IMR-90 (cell line): ENCODE data around the gene TRIML2. TPM values are rescaled to one million over a fixed set of nuclear protein-coding genes. Genes with fewer than 3 reads are reported as not detected.

Experiments
- ATAC-seq: fragments of 200-7000 bp; cut with Tn5 transposase; 2 replicates; pipeline ENCODE4 v1.9.1; 2020; ENCODE audit warnings: low read depth, mild to moderate bottlenecking, moderate library complexity
- BruUV-seq: library from RNA; stranded (reverse); fragments of 400-500 nt; replicated peaks from 2 replicates; lab custom pipeline; 2021; lab: Mats Ljungman, UMichigan
- CTCF ChIA-PET: fragments of 300-600 bp; formaldehyde crosslinking; extraction: SDS; loops from one replicate; lab custom pipeline; 2021; ENCODE audit warnings: antibody characterized with exemption; lab: Yijun Ruan, JAX
- POLR2A ChIA-PET: fragments of 300-600 bp; sonication (Branson Sonifier 250); formaldehyde crosslinking; loops from one replicate; lab custom pipeline; 2022; ENCODE audit warnings: antibody characterized with exemption; ENCODE audit not compliant: unreplicated experiment; lab: Charles Lee
- DNase-seq: peaks from one replicate; pipeline ENCODE4 v3.0.0; 2013
- H2AFZ ChIP-seq: replicated peaks from 2 replicates; pipeline ENCODE3; 2013; ENCODE audit warnings: low read length, mild to moderate bottlenecking; ENCODE audit not compliant: poor library complexity
- H2AK5ac ChIP-seq: 2 replicates; pipeline ENCODE4 v1.6.1; 2013; ENCODE audit warnings: low read depth, low read length, inconsistent platforms
- H2AK9ac ChIP-seq: replicated peaks from 2 replicates; pipeline ENCODE3; 2013; ENCODE audit warnings: mild to moderate bottlenecking, low read depth, low read length, moderate library complexity; ENCODE audit not compliant: poor library complexity
- H2BK120ac ChIP-seq: 2 replicates; pipeline ENCODE4 v1.6.1; 2013; ENCODE audit warnings: low read depth, low read length, inconsistent platforms
- H2BK15ac ChIP-seq: 3 replicates; pipeline ENCODE4 v1.6.1; 2013; ENCODE audit warnings: low read depth, low read length, inconsistent platforms
- H2BK20ac ChIP-seq: 2 replicates; pipeline ENCODE4 v1.6.1; 2013; ENCODE audit warnings: low read depth, mild to moderate bottlenecking, inconsistent platforms, low read length, moderate library complexity
- H2BK5ac ChIP-seq: 2 replicates; pipeline ENCODE4 v1.6.1; 2013; ENCODE audit warnings: mild to moderate bottlenecking, low read depth, low read length, inconsistent platforms; ENCODE audit not compliant: poor library complexity, severe bottlenecking
- H3K14ac ChIP-seq: replicated peaks from 2 replicates; pipeline ENCODE4 v1.6.1; 2013; ENCODE audit warnings: low read depth, low read length, inconsistent platforms
- H3K18ac ChIP-seq: 2 replicates; pipeline ENCODE4 v1.6.1; 2013; ENCODE audit warnings: low read depth, low read length, control low read depth
- H3K23ac ChIP-seq: 2 replicates; pipeline ENCODE4 v1.6.1; 2013; ENCODE audit warnings: low read depth, low read length, inconsistent platforms
- H3K27ac ChIP-seq: 2 replicates; pipeline ENCODE4 v1.5.1; 2013; ENCODE audit warnings: mild to moderate bottlenecking, control low read depth, low read length; ENCODE audit not compliant: insufficient read depth
- H3K27me3 ChIP-seq: 2 replicates; pipeline ENCODE4 v1.6.1; 2013; ENCODE audit warnings: low read length; ENCODE audit not compliant: control insufficient read depth, insufficient read depth
- H3K36me3 ChIP-seq: 2 replicates; pipeline ENCODE4 v1.6.1; 2013; ENCODE audit warnings: low read length, mixed read lengths; ENCODE audit not compliant: control insufficient read depth, insufficient read depth
- H3K4ac ChIP-seq: 2 replicates; pipeline ENCODE4 v1.6.1; 2013; ENCODE audit warnings: low read depth, low read length, inconsistent platforms
- H3K4me1 ChIP-seq: 2 replicates; pipeline ENCODE4 v1.6.1; 2013; ENCODE audit warnings: low read length, mixed read lengths; ENCODE audit not compliant: control insufficient read depth, insufficient read depth
- H3K4me2 ChIP-seq: 2 replicates; pipeline ENCODE4 v1.6.1; 2013; ENCODE audit warnings: low read depth, mild to moderate bottlenecking, control low read depth, low read length, moderate library complexity
- H3K4me3 ChIP-seq: 2 replicates; pipeline ENCODE4 v1.5.1; 2013; ENCODE audit warnings: low read depth, mild to moderate bottlenecking, control low read depth, low read length, moderate library complexity; ENCODE audit not compliant: insufficient read depth
- H3K56ac ChIP-seq: 2 replicates; pipeline ENCODE4 v1.6.1; 2013; ENCODE audit warnings: low read length, inconsistent platforms; ENCODE audit not compliant: insufficient read depth; ENCODE audit errors: extremely low read depth
- H3K79me1 ChIP-seq, 2 experiments: 2 replicates each; pipeline ENCODE4 v1.6.1; 2013; ENCODE audit warnings: low read length in 2 of 2, inconsistent platforms in 1 of 2, low read depth in 1 of 2
- H3K9ac ChIP-seq: 2 replicates; pipeline ENCODE4 v1.6.1; 2013; ENCODE audit warnings: low read depth, low read length, control low read depth
- H3K9me1 ChIP-seq: 2 replicates; pipeline ENCODE4 v1.6.1; 2013; ENCODE audit warnings: low read length, inconsistent platforms; ENCODE audit not compliant: insufficient read depth
- H3K9me3 ChIP-seq: 2 replicates; pipeline ENCODE4 v1.6.1; 2013; ENCODE audit warnings: low read length; ENCODE audit not compliant: control insufficient read depth, insufficient read depth
- H4K20me1 ChIP-seq: 2 replicates; pipeline ENCODE4 v1.6.1; 2013; ENCODE audit warnings: low read length, inconsistent platforms; ENCODE audit not compliant: insufficient read depth
- H4K5ac ChIP-seq: 2 replicates; pipeline ENCODE4 v1.6.1; 2013; ENCODE audit warnings: mild to moderate bottlenecking, low read depth, low read length, control low read depth
- H4K8ac ChIP-seq, 2 experiments: 2 replicates each; pipeline ENCODE4 v1.6.1; 2013; ENCODE audit warnings: low read depth in 2 of 2, low read length in 2 of 2, control low read depth in 1 of 2, inconsistent platforms in 1 of 2
- H4K91ac ChIP-seq: 2 replicates; pipeline ENCODE4 v1.6.1; 2013; ENCODE audit warnings: low read depth, low read length, inconsistent platforms; ENCODE audit not compliant: insufficient read depth
- BHLHE40 ChIP-seq: fragments of 150-350 bp; IDR thresholded peaks from 2 replicates; pipeline ENCODE4 v1.6.1; 2016; ENCODE audit warnings: mild to moderate bottlenecking, low read depth, low read length
- CEBPB ChIP-seq: IDR thresholded peaks from 2 replicates; pipeline ENCODE4 v1.6.1; 2012; ENCODE audit warnings: low read depth, low read length, improper control_type of control experiment
- FOS ChIP-seq: fragments of 150-350 bp; IDR thresholded peaks from 2 replicates; pipeline ENCODE4 v1.6.1; 2016; ENCODE audit warnings: low read depth, low read length
- MAZ ChIP-seq: IDR thresholded peaks from 2 replicates; pipeline ENCODE4 v1.6.1; 2012; ENCODE audit warnings: low read depth, mild to moderate bottlenecking, low read length, improper control_type of control experiment, moderate library complexity, borderline replicate concordance
- MXI1 ChIP-seq: IDR thresholded peaks from 2 replicates; pipeline ENCODE4 v1.6.1; 2012; ENCODE audit warnings: low read depth, mild to moderate bottlenecking, low read length, moderate library complexity, borderline replicate concordance
- RAD21 ChIP-seq: IDR thresholded peaks from 2 replicates; pipeline ENCODE4 v1.6.1; 2012; ENCODE audit warnings: low read length, improper control_type of control experiment
- RCOR1 ChIP-seq: IDR thresholded peaks from 2 replicates; pipeline ENCODE4 v1.6.1; 2012; ENCODE audit warnings: mild to moderate bottlenecking, low read length, improper control_type of control experiment; ENCODE audit not compliant: insufficient replicate concordance
- SMC3 ChIP-seq: fragments of 150-350 bp; IDR thresholded peaks from 2 replicates; pipeline ENCODE4 v1.6.1; 2016; ENCODE audit warnings: low read depth, mild to moderate bottlenecking, antibody characterized with exemption, low read length, moderate library complexity
- WGBS, 2 experiments: methylation state at CpG; one replicate each; pipeline versions ENCODE4 v1.1.5 to v1.1.7; 2013; ENCODE audit warnings: missing lambda C conversion rate in 2 of 2; ENCODE audit not compliant: insufficient read length in 1 of 2; ENCODE audit errors: extremely low coverage in 2 of 2; 5-methylcytosine and 5-hydroxymethylcytosine counted together
- dilution Hi-C: fragments of 300-500 bp; cut with HindIII; formaldehyde crosslinking; loops from one replicate; pipeline ENCODE4 v1.14.3; 2018; ENCODE audit warnings: low sequenced_read_pairs; ENCODE audit not compliant: unreplicated experiment
- in situ Hi-C: fragments of 300-500 bp; cut with MboI; formaldehyde crosslinking; loops from 3 replicates; pipeline ENCODE4 v1.14.3; 2019; ENCODE audit warnings: low sequenced_read_pairs, inconsistent platforms, mixed read lengths
- intact Hi-C: fragments of 100-400 bp; cut with micrococcal nuclease; formaldehyde crosslinking; loops from 2 replicates; pipeline ENCODE4 v1.10.0; 2022
- polyA plus RNA-seq, 3 experiments: library from polyadenylated mRNA; depleted of rRNA; stranded (reverse); fragments of >200 nt; gene quantifications; 2 replicates each; pipeline ENCODE4 v1.2.3, GENCODE V29; 2012; ENCODE audit warnings: low replicate concordance in 1 of 3
- total RNA-seq: library from RNA; depleted of rRNA; stranded (reverse); fragments of >200 nt; gene quantifications from 2 replicates; pipeline ENCODE4 v1.2.3, GENCODE V29; 2012
- TF ChIP-seq, protein P1 (sequence below): conservative IDR thresholded peaks from 2 replicates; pipeline ENCODE4 v1.5.1; 2012; ENCODE audit warnings: mild to moderate bottlenecking, low read depth, low read length, improper control_type of control experiment
- TF ChIP-seq, protein P2 (sequence below): fragments of 150-350 bp; IDR thresholded peaks from 2 replicates; pipeline ENCODE4 v1.6.1; 2016; ENCODE audit warnings: low read depth, mild to moderate bottlenecking, low read length, moderate library complexity, borderline replicate concordance

Gene TRIML2
- total and polyA plus RNA-seq, 2 of the 4 experiments (the other 2 are of a cell fraction) = 0.18 to 0.21 TPM

DNA sequence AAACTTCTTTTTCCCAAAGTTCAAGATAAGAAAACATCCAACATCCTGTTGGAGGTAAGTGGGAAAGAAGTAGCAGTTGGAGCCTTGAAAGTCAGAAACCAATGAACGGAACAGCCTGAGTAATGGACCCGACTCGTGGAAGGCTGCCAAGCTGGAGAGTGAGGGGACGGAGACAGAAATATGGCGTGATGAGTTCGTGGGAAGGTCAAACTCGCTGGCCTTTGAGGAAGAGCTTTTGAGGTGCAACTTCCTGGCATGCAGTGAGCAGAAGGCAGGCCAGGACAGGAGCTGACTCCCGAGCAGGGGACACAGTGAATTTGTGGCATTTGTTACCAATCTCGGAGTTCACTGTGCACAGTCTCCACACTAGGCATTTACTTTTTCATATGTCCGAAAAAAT, 28.8 kb upstream of the TRIML2 start:
- no peak overlapping the region for H3K4me3 ChIP-seq
- H4K91ac ChIP-seq = no peak overlapping the region
- H2BK5ac ChIP-seq = no peak overlapping the region
- ChIA-PET POLR2A (no interaction called here), CTCF (no interaction called here)
- TF ChIP-seq, protein P1, sequence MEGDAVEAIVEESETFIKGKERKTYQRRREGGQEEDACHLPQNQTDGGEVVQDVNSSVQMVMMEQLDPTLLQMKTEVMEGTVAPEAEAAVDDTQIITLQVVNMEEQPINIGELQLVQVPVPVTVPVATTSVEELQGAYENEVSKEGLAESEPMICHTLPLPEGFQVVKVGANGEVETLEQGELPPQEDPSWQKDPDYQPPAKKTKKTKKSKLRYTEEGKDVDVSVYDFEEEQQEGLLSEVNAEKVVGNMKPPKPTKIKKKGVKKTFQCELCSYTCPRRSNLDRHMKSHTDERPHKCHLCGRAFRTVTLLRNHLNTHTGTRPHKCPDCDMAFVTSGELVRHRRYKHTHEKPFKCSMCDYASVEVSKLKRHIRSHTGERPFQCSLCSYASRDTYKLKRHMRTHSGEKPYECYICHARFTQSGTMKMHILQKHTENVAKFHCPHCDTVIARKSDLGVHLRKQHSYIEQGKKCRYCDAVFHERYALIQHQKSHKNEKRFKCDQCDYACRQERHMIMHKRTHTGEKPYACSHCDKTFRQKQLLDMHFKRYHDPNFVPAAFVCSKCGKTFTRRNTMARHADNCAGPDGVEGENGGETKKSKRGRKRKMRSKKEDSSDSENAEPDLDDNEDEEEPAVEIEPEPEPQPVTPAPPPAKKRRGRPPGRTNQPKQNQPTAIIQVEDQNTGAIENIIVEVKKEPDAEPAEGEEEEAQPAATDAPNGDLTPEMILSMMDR = no peak
- TF ChIP-seq RAD21 (no peak), RCOR1 (no peak), SMC3 (no peak), MAZ (no peak), BHLHE40 (no peak), MXI1 (no peak), FOS (no peak), CEBPB (no peak)
- TF ChIP-seq, protein P2, sequence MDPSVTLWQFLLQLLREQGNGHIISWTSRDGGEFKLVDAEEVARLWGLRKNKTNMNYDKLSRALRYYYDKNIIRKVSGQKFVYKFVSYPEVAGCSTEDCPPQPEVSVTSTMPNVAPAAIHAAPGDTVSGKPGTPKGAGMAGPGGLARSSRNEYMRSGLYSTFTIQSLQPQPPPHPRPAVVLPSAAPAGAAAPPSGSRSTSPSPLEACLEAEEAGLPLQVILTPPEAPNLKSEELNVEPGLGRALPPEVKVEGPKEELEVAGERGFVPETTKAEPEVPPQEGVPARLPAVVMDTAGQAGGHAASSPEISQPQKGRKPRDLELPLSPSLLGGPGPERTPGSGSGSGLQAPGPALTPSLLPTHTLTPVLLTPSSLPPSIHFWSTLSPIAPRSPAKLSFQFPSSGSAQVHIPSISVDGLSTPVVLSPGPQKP = no peak
- intact Hi-C loops (no loop called here), dilution Hi-C loops (no loop called here), in situ Hi-C loops (no loop called here)
- no peaks in the 10 kb centered on the region for H3K79me1 ChIP-seq
- no peak overlapping the region; the same call in 1 of the 2 replicates for H2AK5ac ChIP-seq
- peak overlapping the region; percentile 53 for H2AK9ac ChIP-seq
- no peak overlapping the region for H4K8ac ChIP-seq
- no peaks in the 10 kb centered on the region for H3K36me3 ChIP-seq
- H2BK15ac ChIP-seq = no peak overlapping the region
- H4K20me1 ChIP-seq = no peaks in the 10 kb centered on the region
- H2AFZ ChIP-seq = peak overlapping the region; percentile 86
- no peak overlapping the region for H3K23ac ChIP-seq
- no TSS peak for BruUV-seq
- no peak overlapping the region for H3K9ac ChIP-seq
- H4K5ac ChIP-seq = no peak overlapping the region
- H3K18ac ChIP-seq = no peak overlapping the region
- no peak overlapping the region for H3K4me2 ChIP-seq
- no peak overlapping the region; the same call in 1 of the 2 replicates for H2BK20ac ChIP-seq
- no peaks in the 10 kb centered on the region for H3K9me3 ChIP-seq
- H3K9me1 ChIP-seq = no peaks in the 10 kb centered on the region
- no peak overlapping the region for H2BK120ac ChIP-seq
- ATAC-seq = no peak
- no peaks in the 10 kb centered on the region for H3K27me3 ChIP-seq
- H3K56ac ChIP-seq = no peak overlapping the region
- no peak overlapping the region for H3K27ac ChIP-seq
- 33% methylated on average over 4 of the region's 10 CpGs; no CpG with 5 or more reads in 1 of the 2 experiments for WGBS, 2 experiments
- H3K4ac ChIP-seq = no peak overlapping the region
- no peak for DNase-seq
- H3K14ac ChIP-seq = peak overlapping the region; percentile 51; the same call in 1 of the 2 replicates
- H3K4me1 ChIP-seq = no peaks in the 10 kb centered on the region
